Activated CD8-positive, alpha-beta memory T cell treated with anti-CD3 and anti-CD28 coated beads, Interleukin-2, amount 50 U/mL, for 4 hours (primary cell): ENCODE measurements around the gene CGN.
"Not testable (repeated sequence)": the region's sequence is repeated elsewhere in the genome, so short reads cannot be mapped to it uniquely, and the experiment has no call there.

Source experiments
- DNase-seq: peaks from one replicate; pipeline ENCODE4 v3.0.0-alpha.2; 2020

CGN gene

DNA sequence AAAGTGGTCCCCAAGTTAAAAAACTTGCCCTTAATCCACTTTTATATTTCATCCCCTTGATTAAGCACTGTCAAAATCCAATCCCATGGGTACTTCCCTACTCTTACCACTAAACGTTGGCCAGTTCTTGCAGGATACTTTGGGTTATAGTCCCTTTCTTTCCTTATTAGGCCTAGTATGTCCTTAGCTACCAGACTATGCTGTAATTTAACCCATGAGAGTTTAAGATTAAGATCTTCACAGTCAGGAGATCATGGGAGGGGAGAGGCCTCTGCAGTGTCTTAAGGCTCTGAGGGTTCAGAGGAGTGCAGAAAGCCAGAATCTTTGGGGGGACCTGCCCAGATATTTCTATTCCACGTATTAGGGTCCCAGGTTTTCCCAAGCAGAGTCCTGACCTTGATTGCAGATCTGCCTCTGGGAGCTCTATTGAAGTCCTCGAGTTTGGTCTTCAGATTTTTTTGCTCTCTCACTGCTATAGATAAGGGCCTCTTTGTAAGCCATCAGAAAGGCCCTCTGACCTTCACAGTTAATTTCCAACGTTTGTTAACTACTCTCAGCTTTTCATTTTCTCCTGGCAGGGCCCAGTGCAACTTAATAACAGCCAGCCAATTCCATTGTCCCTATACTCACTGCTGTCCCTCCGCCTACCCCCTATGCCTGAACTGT lies 9.0 kb upstream of the CGN start:
- DNase-seq = no peak

DNA sequence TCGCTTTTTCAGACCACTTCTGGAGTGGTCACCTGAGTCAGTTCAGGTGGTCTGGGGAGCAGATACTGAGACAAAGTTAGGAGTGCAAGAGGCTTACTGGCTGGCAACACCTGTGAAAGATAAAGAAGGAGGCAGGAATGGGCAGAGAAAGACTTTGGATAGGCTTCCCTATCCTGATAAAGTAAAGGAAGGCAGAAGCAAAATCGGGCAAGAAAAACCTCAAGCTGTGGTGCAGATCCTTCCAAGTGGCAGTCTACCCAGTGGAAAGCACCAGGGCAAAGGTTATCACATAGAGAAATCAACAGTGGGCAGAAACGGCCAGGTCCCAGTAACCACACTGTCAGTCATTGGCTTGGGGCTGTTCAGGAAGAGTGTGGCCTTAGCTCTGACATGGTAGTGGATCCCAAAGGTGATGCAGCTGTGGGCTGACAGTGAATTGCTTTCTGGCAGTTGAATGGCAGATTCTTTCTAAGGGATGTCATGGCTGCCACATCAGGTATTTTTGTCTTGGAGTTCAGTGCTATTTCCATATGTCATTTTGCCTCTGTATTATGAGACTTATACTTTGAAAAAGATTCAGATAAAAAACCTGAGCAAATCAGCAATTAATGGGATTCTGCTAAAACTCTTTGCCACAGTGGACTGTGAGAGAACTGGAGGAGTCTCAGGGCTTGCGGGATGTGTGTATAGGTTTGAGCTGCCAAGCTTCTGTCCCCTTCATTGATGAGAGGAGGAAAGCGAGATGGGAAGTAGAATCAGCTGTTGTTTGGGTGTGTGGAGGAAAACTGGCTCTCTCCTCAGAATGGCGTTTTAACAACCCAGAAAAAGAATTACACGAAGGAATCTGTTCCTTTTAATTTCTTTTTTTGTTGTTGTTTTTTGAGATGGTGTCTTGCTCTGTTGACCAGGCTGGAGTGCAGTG lies 8.1 kb upstream of the CGN start:
- no peak for DNase-seq

DNA sequence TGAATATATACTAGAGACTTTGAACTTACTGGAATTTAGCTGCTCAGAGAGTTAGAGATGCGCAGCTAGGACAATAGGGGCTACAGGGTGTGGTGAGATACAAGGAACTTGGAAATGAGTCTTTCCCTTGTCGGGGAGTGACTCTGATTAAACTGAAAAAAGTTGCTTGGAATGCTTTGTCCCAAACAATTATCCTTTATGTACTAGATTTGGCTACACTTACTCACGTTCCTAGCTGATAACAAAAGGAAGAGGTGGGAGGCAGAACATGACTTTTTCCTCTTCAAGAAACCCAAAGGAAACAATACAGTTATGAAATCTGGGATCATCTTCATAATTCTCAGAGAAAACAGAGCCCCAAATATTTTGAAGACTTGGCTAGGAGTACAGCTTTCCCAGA lies 6.9 kb upstream of the CGN start:
- DNase-seq = no peak

DNA sequence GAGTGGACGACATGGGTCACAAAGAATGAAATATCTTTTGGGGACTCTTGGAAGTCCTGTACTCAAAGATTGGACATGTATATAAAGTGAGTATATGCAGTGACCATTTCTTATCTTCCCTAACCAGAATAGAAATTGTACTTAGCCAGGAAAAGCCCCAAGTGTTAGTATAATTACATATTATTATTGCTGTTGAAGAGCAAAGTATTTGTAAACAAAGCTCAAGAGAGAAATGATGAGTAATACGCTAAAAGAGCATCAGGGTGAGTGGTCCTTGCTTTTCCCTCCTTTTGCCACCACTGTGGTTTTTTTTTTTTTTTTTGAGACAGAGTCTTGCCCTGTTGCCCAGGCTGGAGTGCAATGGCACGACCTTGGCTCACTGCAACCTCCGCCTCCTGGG lies 6.4 kb upstream of the CGN start:
- no peak for DNase-seq

DNA sequence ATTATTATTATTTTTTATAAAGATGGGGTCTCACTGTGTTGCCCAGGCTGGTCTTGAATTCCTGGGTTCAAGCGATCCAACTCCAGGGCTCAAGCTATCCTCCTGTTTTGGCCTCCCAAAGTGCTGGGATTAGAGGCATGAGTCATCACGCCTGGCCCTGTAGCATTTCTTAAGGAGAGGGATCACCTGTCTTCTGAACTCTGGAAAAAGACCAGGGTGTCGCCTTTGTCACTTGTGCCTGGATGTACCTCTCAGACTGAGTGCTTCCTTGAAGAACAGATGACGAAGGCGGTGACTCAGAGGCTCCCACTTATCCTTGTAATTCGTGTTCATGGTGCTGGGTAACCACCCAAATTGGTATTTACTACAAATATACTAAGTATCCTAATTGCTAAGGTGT lies 2.4 kb upstream of the CGN start:
- no peak for DNase-seq

DNA sequence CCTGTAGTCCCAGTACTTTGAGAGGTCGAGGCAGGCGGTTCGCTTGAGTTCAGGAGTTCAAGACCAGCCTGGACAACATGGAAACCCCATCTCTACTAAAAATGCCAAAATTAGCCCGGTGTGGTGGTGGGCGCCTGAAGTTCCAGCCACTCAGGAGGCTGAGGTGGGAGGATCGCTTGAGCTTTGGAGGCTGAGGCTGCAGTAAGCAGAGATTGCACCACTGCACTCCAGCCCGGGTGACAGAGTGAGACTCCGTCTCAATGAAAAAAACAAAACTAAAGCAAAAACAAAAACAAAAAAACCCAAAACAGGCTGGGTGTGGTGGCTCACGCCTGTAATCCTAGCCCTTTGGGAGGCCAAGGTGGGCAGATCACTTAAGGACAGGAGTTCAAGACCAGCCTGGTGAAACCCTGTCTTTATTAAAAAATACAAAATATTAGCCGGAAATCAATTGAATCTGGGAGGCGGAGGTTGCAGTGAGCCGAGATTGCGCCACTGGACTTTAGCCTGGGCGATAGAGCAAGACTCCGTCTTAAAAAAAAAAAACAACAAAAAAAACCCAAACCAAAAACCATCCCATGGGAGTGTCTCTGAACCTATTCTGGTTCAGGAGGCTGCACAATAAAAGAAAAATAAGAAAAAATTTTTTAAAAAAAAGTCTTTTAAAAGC lies 1.7 kb upstream of the CGN start:
- DNase-seq = no peak

DNA sequence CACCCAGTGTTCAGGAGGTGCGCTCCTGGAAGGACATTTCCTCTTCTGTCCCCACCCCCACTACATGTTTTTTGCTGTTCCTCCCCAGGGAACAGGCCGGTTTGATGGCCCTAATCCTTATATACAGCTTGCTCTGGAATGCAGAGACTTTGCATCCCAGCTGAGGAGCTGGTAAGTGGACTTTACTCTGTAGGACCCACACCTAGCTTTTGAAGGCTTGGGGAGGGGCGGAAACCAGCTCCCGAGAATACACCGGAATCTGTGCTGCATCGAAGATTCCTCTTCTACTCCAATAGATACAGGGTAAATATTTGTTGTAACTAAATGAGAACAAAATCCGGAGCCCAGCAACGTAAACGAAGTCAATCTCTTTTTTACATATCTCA lies 1.2 kb upstream of the CGN start:
- no peak for DNase-seq

DNA sequence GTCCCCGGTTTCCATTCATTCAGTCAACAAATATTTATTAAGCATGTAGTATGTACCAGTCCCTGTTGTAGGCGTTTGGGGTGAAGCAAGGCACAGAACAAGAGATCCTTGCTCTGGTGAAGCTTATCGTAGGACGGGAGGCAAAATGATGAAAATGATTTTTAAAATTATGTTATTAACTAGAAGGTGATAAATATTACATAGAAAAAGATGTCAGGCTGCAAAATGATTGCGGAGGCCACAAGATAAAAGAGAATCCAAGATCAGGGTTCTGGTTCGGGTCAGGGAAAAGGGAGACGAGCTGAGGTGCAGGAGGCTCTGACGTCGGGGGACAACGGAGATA lies 602 bp upstream of the CGN start:
- DNase-seq = no peak

DNA sequence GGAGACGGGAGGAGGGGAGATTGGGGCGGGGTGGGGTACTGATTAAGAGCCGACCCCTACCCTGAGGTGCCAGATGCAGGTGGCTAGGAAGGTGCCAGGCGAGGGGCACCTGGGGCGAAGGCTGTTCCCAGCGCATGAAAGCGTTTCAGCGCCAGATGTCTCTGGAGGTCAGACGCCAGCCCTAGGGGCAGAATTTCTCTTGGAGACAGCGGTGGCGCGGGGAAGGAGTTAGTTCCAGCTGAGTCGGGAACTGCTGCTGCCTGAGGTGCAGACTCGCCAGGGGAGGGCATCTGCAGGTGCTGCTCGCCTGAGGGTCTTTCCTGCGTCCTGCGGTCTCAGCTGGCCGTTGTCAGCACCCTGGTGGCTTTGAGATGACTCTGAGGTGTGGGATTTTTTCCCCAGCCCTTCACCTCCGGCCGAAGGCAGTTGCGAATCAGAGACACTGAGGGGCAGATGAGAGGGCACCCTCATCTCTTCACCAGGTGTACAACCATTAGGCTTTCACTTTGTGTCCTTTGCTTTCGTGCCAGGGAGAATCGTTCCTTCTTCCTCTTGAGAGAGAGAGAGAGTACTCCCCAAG lies 539 bp downstream of the CGN start:
- peak; percentile 19 for DNase-seq

DNA sequence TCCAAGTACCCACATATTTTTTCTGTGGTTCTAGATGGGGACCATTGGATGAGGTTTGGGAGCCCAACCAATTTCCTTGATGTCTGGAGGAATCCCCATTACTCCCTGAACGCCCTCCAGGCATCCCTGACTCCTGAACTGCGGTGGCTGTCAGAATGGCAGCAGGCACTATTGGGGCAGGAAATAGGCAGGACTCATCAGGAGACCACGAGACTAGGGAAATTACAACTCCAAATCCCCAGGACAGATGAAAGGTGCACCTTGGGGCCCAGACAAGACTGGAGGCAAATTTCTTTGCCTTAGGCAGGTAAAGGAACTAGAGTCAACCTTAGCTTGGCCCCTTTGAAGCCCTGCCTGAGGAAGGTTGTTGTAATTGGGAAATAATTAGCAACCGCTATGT lies 1.1 kb downstream of the CGN start:
- DNase-seq = no peak

DNA sequence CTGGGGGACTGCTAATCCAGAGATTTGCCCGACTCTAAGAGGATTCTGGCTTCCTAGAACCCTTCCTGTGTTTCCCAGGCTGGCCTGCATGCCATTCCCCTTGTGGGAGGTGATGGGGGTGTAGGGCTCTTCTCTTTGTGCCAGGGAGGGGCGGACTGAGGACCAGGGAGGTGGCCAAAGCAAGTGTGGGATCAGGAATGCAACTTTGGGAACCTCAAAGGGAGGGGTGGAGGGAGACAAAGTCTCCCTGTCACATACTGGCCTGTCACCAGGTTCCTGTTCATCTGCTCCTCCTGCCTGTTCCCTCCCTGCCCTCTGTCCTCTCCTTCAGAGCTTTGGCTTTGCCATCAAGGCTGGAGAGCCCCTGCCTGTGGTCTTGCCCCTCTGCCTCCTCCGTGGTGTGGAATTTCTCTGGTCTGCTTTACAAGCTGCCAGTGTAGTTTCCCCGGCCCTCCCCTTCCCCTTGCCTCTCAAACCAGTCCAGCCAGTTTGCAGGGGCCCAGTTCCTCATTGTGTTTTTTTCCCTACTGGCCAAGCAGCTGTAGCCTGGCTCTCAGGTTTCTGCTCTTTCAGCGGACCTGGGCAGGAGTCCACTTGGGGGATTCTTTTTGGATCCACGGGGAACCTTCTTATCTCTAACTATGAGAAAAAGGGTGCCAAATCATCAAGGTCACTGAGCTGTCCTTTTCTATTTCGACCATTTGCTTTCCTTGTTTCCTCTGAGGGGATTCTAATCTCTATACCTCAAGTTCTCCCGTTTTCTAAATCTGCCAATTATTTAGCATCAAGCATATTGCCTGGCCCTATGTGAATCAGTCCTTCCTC lies 1.8 kb downstream of the CGN start:
- no peak for DNase-seq

DNA sequence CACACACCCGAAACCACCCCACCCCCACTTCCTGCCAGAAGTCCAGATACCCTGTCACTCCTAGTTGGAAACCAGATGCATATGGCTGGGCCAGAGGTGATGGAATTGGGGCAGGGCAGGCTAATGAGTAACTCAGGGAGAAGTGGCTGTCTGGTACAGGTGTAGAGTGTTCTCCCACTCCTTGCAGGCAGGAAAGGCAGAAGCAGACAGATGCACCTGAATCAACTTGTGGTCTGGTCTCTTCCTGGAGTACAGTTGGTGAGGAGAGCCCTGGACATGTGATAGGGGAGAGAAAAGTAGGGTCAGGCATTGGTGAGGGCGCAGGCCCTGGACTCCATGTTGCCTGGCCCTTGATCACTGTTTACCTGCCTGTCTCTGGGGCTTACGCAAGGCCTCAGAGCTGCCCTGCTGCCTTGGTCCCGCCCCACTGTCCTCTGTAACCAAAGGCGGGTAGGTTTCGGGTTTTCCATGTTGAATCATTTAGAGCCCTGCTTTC lies 2.5 kb downstream of the CGN start:
- no peak for DNase-seq

DNA sequence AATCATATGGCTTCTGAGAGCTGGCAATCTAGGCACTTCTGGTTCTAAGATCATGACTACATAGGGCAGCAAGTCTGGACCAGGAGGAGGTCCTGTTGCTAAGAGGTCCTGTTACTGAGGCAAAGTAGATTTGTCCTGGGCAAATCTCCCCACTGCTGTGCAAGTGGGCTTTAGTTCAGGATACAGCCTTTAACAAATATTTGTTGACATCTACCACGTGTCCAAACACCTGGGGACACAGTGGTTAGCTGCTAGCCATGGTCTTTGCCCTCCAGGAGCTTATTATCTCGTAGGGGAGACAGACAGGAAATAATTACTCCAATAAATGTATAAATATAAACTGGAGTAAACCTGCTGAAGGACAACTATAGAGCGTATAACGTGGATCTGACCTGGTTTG lies 3.2 kb downstream of the CGN start:
- no peak for DNase-seq

DNA sequence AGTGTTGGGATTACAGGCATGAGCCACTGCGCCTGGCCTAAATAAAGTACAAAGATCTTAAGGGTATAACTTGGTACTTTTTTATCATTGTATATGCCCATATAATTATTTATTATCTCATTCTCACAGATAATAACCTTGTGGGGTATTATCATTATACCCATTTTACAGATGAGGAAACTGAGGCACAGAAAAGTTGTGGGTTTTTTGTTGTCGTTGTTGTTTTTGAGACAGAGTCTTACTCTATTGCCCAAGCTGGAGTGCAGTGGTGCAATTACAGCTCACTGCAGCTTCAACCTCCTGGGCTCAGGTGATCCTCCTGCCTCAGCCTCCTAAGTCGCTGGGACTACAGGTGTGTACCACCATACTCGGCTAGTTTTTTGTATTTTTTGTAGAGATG lies 4.1 kb downstream of the CGN start:
- DNase-seq = no peak

DNA sequence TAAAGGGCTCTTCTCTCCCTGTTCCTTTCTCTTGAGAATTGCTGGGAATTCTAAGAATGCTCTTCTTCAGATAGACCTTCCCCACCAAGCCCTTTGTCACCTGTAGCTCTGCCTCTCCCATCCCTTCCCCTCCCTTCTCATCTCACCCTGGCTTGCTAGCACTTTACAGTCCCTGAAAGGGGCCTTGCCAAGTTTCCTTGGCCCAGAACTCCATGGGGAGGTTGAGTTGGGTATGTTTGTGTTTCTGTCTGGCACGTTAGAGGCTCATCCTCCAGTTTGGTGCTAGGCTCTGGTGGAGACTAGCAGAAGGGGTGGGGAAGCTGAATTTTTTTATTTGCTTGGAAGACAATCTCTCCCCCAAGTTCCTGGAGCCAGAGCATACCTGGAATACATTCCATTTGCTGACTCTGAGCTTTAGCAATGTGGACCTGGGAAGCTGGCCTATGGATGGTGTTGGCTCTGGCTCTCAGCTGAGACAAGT lies 4.9 kb downstream of the CGN start:
- no peak for DNase-seq

DNA sequence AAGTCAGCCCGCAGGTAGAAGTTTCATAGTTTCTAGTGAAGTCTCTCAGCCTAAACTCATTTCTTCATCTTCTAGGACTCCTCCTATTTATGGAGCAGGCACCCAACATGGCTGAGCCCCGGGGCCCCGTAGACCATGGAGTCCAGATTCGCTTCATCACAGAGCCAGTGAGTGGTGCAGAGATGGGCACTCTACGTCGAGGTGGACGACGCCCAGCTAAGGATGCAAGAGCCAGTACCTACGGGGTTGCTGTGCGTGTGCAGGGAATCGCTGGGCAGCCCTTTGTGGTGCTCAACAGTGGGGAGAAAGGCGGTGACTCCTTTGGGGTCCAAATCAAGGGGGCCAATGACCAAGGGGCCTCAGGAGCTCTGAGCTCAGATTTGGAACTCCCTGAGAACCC lies 7.2 kb downstream of the CGN start:
- no peak for DNase-seq

DNA sequence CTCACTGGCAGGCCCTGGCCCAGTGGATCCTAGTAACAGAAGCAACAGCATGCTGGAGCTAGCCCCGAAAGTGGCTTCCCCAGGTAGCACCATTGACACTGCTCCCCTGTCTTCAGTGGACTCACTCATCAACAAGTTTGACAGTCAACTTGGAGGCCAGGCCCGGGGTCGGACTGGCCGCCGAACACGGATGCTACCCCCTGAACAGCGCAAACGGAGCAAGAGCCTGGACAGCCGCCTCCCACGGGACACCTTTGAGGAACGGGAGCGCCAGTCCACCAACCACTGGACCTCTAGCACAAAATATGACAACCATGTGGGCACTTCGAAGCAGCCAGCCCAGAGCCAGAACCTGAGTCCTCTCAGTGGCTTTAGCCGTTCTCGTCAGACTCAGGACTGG lies 7.7 kb downstream of the CGN start:
- no peak for DNase-seq

DNA sequence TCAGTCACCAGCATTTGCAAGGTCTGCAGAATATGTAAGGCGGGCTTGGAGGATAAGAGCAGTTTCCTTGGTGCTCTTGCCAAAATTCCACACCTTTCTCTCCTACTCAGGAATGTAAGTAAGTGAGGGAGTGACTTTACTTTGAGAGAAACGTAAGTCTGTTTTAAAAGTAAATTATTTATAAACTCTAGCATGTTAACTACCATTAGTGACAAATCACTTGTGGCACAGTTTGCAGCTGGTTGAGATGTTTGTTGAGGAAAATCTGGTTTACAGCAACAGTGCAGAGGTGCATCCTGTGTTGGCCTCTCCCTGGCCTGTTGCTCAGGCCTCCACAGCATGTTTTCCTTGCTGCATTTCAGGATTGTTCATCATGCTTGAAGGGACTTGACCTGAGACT lies 8.5 kb downstream of the CGN start:
- no peak for DNase-seq

DNA sequence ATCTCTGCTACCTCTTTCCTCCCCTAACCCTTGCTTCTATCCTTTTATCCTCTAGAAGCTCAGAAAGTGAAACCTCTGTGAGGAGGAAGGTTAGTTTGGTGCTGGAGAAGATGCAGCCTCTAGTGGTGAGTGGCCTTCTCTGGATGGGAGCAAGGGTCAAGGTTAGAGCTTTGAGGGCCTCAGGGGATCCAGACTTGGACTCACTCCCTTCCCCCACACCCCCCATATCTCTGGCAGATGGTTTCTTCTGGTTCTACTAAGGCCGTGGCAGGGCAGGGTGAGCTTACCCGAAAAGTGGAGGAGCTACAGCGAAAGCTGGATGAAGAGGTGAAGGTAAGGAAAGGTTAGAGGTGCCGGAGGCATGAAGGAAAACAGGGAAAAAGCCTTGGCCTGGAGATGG lies 9.2 kb downstream of the CGN start:
- DNase-seq = no peak

DNA sequence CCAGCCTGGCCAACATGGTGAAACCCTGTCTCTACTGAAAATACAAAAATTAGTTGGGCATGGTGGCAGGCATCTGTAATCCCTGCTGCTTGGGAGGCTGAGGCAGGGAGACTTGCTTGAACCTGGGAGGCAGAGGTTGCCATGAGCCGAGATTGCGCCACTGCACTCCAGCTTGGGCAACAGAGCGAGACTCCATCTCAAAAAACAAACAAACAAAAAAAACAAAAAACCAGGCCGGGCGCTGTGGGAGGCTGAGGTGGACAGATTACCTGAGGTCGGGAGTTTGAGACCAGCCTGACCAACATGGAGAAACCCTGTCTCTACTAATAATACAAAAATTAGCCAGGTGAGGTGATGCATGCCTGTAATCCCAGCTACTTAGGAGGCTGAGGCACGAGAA lies 11.2 kb downstream of the CGN start:
- DNase-seq = not testable (repeated sequence)

DNA sequence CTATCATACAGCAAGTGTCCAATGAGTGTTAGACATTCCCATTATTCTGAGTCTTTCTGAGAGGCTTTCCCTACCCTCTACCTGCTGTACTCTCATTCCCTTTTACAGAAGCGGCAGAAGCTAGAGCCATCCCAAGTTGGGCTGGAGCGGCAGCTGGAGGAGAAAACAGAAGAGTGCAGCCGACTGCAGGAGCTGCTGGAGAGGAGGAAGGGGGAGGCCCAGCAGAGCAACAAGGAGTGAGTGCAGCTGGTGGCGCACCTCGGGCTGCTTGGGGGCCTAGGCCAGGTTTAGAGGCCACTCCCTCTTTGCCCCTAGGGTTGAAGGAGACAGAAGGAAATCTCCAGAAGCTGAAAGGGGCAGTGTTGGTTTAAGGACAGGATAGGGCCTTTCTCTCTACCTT lies 12.1 kb downstream of the CGN start:
- no peak for DNase-seq

DNA sequence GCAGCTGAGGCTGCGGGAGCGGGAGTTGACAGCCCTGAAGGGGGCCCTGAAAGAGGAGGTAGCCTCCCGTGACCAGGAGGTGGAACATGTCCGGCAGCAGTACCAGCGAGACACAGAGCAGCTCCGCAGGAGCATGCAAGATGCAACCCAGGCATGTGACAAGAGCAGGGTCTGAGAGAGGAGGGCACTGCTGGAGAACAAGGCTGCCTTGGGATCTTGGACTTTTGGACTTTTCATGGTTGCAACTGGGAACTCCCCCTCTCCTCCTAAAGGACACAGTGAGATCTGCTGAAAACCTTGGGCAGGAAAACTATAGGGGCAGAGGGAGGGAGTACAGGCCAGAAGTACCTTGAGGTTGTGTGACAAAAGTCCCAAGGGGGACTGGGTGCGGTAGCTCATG lies 13.5 kb downstream of the CGN start:
- DNase-seq = no peak
